Measurements from ENCODE around the gene DGUOK. TPM values are rescaled to one million over a fixed set of nuclear protein-coding genes. Genes with fewer than 3 reads are reported as not detected.
A peak's percentile ranks its signal among the peaks of the same experiment; 100 is the strongest.

The DGUOK gene
- total and polyA plus RNA-seq, 10 of the 15 experiments (the other 5 are each of a cell fraction or from before 2014, with no cell fraction given) = 64.4 to 234 (median 91.4) TPM

GRCh38 chr2:74001121-74001520, 74.4 kb downstream of the DGUOK start:
- H3K9ac ChIP-seq (ENCODE audit: control insufficient read depth, insufficient read depth, low read length) = no peak overlapping the region
- BruUV-seq (replicated peaks) = no TSS peak
- ChIA-PET RAD21 (ENCODE audit: unreplicated experiment) (interaction anchor here (0.9 to 3.8 kb wide), 21 partner anchors 12 to 178 kb away, joined by 3 to 48 read pairs (median 4); partner anchors contain the start of genes BOLA3, MOB1A and STAMBP), CTCF (interaction anchor here (1.0 to 2.3 kb wide), 14 partner anchors 8 to 180 kb away, joined by 3 to 18 read pairs (median 6); partner anchors contain the start of gene STAMBP), POLR2A (interaction anchor here (1.0 to 2.7 kb wide), 13 partner anchors 10 to 173 kb away, joined by 3 to 19 read pairs (median 4); partner anchors contain the start of gene STAMBP), SMC1A (ENCODE audit: uncharacterized antibody, unreplicated experiment) (interaction anchor here (0.7 to 3.9 kb wide), 26 partner anchors 8 to 179 kb away, joined by 3 to 25 read pairs (median 4); partner anchors contain the start of gene STAMBP)
- peak overlapping the region; percentile 45; the same call in 1 of the 2 replicates for H3K4me3 ChIP-seq
- intact Hi-C loops (cut with micrococcal nuclease; ENCODE audit: unreplicated experiment) = loop anchor here (5.0 kb wide), 1 partner anchor 76 kb away; no protein-coding TSS in a partner anchor
- peaks cover 12 to 30% of the 10 kb centered on the region in 2 experiments; a peak in 3 of 4 replicates for H3K36me3 ChIP-seq (ENCODE audit: control insufficient read depth in 2 of 2, insufficient read depth in 2 of 2, low read length in 1 of 2)
- no peak for FAIRE-seq
- H3K4me2 ChIP-seq (ENCODE audit: control insufficient read depth, insufficient read depth) = peak overlapping the region; percentile 96
- TF ChIP-seq CBX5 (IDR thresholded peaks at IDR 0.05; ENCODE audit: low read depth) (no peak), EED (IDR thresholded peaks at IDR 0.05; ENCODE audit: low read depth) (no peak), CBX3 (IDR thresholded peaks at IDR 0.05; ENCODE audit: borderline replicate concordance, low read depth) (no peak), SREBF2 (IDR thresholded peaks at IDR 0.05; ENCODE audit: low read length) (no peak), CHD2 (IDR thresholded peaks at IDR 0.05; ENCODE audit: borderline replicate concordance, low read depth, low read length) (no peak), IRF4 (IDR thresholded peaks at IDR 0.05; ENCODE audit: low read depth, low read length) (no peak), BCL3 (IDR thresholded peaks at IDR 0.05; ENCODE audit: borderline replicate concordance, insufficient read depth, low read depth, low read length, poor library complexity, severe bottlenecking) (no peak)
- H3K9me3 ChIP-seq (replicated peaks; ENCODE audit: control insufficient read depth, insufficient read depth, low read length) = no peaks in the 10 kb centered on the region
- peaks cover 22% of the 10 kb centered on the region for H3K4me1 ChIP-seq (ENCODE audit: control insufficient read depth, insufficient read depth, low read length)
- H2AFZ ChIP-seq (ENCODE audit: control insufficient read depth, low read depth, low read length) = no peak overlapping the region
- no peaks in the 10 kb centered on the region for H3K27me3 ChIP-seq (replicated peaks in 1 of 2; ENCODE audit: control insufficient read depth in 2 of 2, insufficient read depth in 2 of 2, low read length in 1 of 2)
- in situ Hi-C loops (cut with MboI) = no loop called here
- H4K20me1 ChIP-seq (ENCODE audit: control insufficient read depth, insufficient read depth) = peaks cover 25% of the 10 kb centered on the region
- no peak for DNase-seq (ENCODE audit: low read depth, low spot score)
- no peak overlapping the region for H3K27ac ChIP-seq (ENCODE audit: control insufficient read depth, insufficient read depth)
- peaks cover 97% of the 10 kb centered on the region for H3K79me2 ChIP-seq (ENCODE audit: control insufficient read depth, insufficient read depth, low read length)
- no peak for ATAC-seq
- WGBS (ENCODE audit: insufficient coverage, insufficient replicate concordance, low lambda C conversion rate, missing lambda C conversion rate) = 50% methylated on average over 4 of the region's 4 CpGs

Data from GM12878 (cell line).